Umbilical cord (tissue), 2 donors: ENCODE data around the gene MRPL36. TPM values are rescaled to one million over a fixed set of nuclear protein-coding genes. Genes with fewer than 3 reads are reported as not detected.
A peak's percentile ranks its signal among the peaks of the same experiment; 100 is the strongest.
"Not testable (repeated sequence)": the region's sequence is repeated elsewhere in the genome, so short reads cannot be mapped to it uniquely, and the experiment has no call there.

Source experiments
- DNase-seq: peaks from one replicate; pipeline ENCODE4 v3.0.0-alpha.2; 2015; ENCODE audit warnings: low spot score
- total RNA-seq: library from RNA; depleted of rRNA; stranded (reverse); fragments of >200 nt; gene quantifications from one replicate; pipeline ENCODE4 v1.2.3, GENCODE V29; 2014; ENCODE audit warnings: low replicate concordance; ENCODE audit not compliant: insufficient read depth

MRPL36 gene
- total RNA-seq, 1 donor from 2014 or later, result 18.8 TPM

- DNase-seq, result no peak
These were observed 16.2 kb upstream of the MRPL36 start for GRCh38 chr5:1815881-1816292.

- no peak for DNase-seq
These were observed 15.6 kb upstream of the MRPL36 start for GRCh38 chr5:1815071-1815786.

- no peak for DNase-seq
These were observed 14.8 kb upstream of the MRPL36 start for GRCh38 chr5:1814183-1815020.

- no peak for DNase-seq
These were observed 11.0 kb upstream of the MRPL36 start for GRCh38 chr5:1810581-1811101.

- no peak for DNase-seq
These were observed 9.9 kb upstream of the MRPL36 start for GRCh38 chr5:1809416-1810035.

- DNase-seq, result no peak
These were observed 8.8 kb upstream of the MRPL36 start for GRCh38 chr5:1808439-1808838.

GRCh38 chr5:1807451-1808185, 8.0 kb upstream of the MRPL36 start:
- no peak for DNase-seq

GRCh38 chr5:1806974-1807373, 7.3 kb upstream of the MRPL36 start:
- no peak for DNase-seq

- no peak for DNase-seq
These were observed 6.6 kb upstream of the MRPL36 start for GRCh38 chr5:1806199-1806598.

GRCh38 chr5:1805736-1806135, 6.1 kb upstream of the MRPL36 start:
- no peak for DNase-seq

- no peak for DNase-seq
These were observed 5.7 kb upstream of the MRPL36 start for GRCh38 chr5:1805326-1805725.

GRCh38 chr5:1804001-1804690, 4.5 kb upstream of the MRPL36 start:
- no peak for DNase-seq

- no peak for DNase-seq
These were observed 3.6 kb upstream of the MRPL36 start for GRCh38 chr5:1803192-1803591.

GRCh38 chr5:1801967-1802295, 2.3 kb upstream of the MRPL36 start:
- no peak for DNase-seq

- peak; percentile 74 for DNase-seq
These were observed 1.8 kb upstream of the MRPL36 start, which contains the start of gene NDUFS6 for GRCh38 chr5:1801222-1801966. Gene NDUFS6 (plus strand): TSS chr5:1801407. CDS start chr5:1801418, 11 bp downstream.

- peak; percentile 31 for DNase-seq
These were observed 1.0 kb upstream of the MRPL36 start for GRCh38 chr5:1800472-1801221.

- peak; percentile 18 for DNase-seq
These were observed 481 bp downstream of the MRPL36 start for GRCh38 chr5:1799110-1799601.

- not testable (repeated sequence) for DNase-seq
These were observed 1.0 kb downstream of the MRPL36 start for GRCh38 chr5:1798589-1798988.

- DNase-seq, result no peak
These were observed 1.8 kb downstream of the MRPL36 start for GRCh38 chr5:1797855-1798254.
